K562 (cell line): ENCODE results near the gene ELP1. TPM values are rescaled to one million over a fixed set of nuclear protein-coding genes. Genes with fewer than 3 reads are reported as not detected.
A peak's percentile ranks its signal among the peaks of the same experiment; 100 is the strongest.

ENCODE experiments used
- HDAC1 ChIP-seq, 2 experiments: fragments of 450-650 bp; IDR thresholded peaks; 2 replicates each; pipeline ENCODE4 v1.6.1; 2016 to 2017; ENCODE audit warnings: inconsistent platforms in 1 of 2, mild to moderate bottlenecking in 1 of 2, moderate library complexity in 1 of 2
- MAFG ChIP-seq: fragments of 450-650 bp; conservative IDR thresholded peaks from 2 replicates; pipeline ENCODE4 v1.6.1; 2016; ENCODE audit warnings: missing genetic modification characterization, missing compliant biosample characterization
- MYNN ChIP-seq, 2 experiments: sonication (generic); formaldehyde crosslinking in 1 of 2; IDR thresholded peaks; 2 replicates each; pipeline versions ENCODE4 v1.5.0 to v1.6.1; 2016 to 2020; ENCODE audit warnings: antibody characterized with exemption in 1 of 2, missing genetic modification reagents in 1 of 2
- SETDB1 ChIP-seq: IDR thresholded peaks from one replicate; pipeline ENCODE4 v1.6.1; 2012; ENCODE audit warnings: low read length, control low read depth, inconsistent platforms
- SIN3B ChIP-seq: fragments of 450-650 bp; IDR thresholded peaks from 2 replicates; pipeline ENCODE4 v1.6.1; 2017; ENCODE audit warnings: low read depth, mild to moderate bottlenecking, moderate library complexity
- ZBTB5 ChIP-seq: fragments of 450-650 bp; IDR thresholded peaks from 2 replicates; pipeline ENCODE4 v1.6.1; 2017; ENCODE audit warnings: antibody characterized with exemption
- ZNF324 ChIP-seq: fragments of 250-450 bp; sonication (Bioruptor Pico); IDR thresholded peaks from 2 replicates; pipeline ENCODE4 v1.4.0; 2020; ENCODE audit warnings: mild to moderate bottlenecking
- ZNF57 ChIP-seq: fragments of 450-650 bp; formaldehyde crosslinking; IDR thresholded peaks from 2 replicates; pipeline ENCODE4 v1.4.0; 2020; ENCODE audit warnings: mild to moderate bottlenecking, moderate library complexity
- polyA plus RNA-seq, 8 experiments: library from polyadenylated mRNA; depleted of rRNA in 4 of 8; stranded (reverse) in 5 of 8; unstranded in 3 of 8; fragments of >200 nt; fragmentation: Nextera tagmentation in 2 of 8; fragmentation: Illumina TruSeq in 1 of 8; extraction: Ambion mirVana in 2 of 8; extraction: Trizol in 1 of 8; gene quantifications; 2 replicates each; pipeline versions ENCODE4 v1.2.1 to v1.2.3, GENCODE V29; 2011 to 2014; ENCODE audit warnings: inconsistent platforms in 1 of 8, missing spikeins in 1 of 8
- total RNA-seq, 7 experiments: library from RNA; depleted of rRNA in 6 of 7; stranded (reverse); fragments of >200 nt in 6 of 7; fragmentation: Illumina TruSeq in 2 of 7; extraction: Trizol in 2 of 7; gene quantifications; 2 replicates each; pipeline versions ENCODE4 v1.2.1 to v1.2.3, GENCODE V29; 2011 to 2021; ENCODE audit warnings: low replicate concordance in 1 of 7
- TF ChIP-seq, protein P1 (sequence below): fragments of 450-650 bp; IDR thresholded peaks from 2 replicates; pipeline ENCODE4 v1.6.1; 2016; ENCODE audit warnings: low read depth
- TF ChIP-seq, protein P2 (sequence below), 3 experiments: fragments of 200-800 bp in 1 of 3; fragments of 250-450 bp in 1 of 3; fragments of 450-650 bp in 1 of 3; sonication (Bioruptor Pico) in 1 of 3; sonication (Bioruptor generic) in 1 of 3; formaldehyde crosslinking in 1 of 3; IDR thresholded peaks; 2 replicates each; pipeline versions ENCODE4 v1.6.1 to v1.8.0; 2016 to 2022; ENCODE audit warnings: mild to moderate bottlenecking in 2 of 3, missing genetic modification characterization in 2 of 3, missing compliant biosample characterization in 1 of 3, moderate library complexity in 1 of 3
- TF ChIP-seq, protein P3 (sequence below): fragments of 250-450 bp; sonication (Bioruptor Pico); IDR thresholded peaks from 2 replicates; pipeline ENCODE4 v1.8.0; 2022; ENCODE audit warnings: inconsistent platforms

The ELP1 gene
- total and polyA plus RNA-seq, 9 of the 15 experiments (the other 6 are each of a cell fraction or from before 2014, with no cell fraction given) = 17.0 to 48.6 (median 39.7) TPM

DNA sequence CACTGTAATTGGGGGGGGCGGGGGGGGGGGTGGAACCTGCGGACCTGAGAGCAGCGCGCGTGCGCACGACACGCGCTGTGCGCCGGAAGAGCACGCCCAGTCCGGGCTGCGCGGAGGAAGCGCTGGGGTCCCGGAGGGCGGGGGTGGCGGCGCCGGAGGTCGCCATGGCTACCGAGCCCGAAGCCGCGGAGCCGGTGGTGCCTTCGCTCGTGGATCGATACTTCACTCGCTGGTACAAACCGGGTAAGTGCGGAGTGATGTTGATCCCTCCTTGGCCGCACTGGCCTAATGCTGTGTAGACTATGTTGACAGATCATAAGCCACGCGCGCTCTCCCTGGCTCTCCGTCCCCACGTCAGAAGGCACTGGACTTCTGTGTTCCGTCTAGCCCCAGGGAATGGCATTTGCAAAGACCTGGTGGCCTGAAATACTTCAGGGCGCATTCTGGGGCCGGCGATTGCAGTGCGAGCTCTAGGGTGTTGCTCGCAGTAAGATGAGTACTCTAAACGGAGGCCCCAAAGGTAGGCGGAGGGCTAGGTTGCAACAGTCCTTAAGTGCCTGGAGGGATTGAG, 484 bp upstream of the ELP1 start, which contains the start of gene ABITRAM (continued):
- TF ChIP-seq HDAC1 (IDR thresholded peaks at IDR 0.05) (peak in 1 of 2 experiments; percentile 96; a peak in 2 of 4 replicates), SIN3B (0 out of 2 replicates have a peak, but pooled peaks have one; percentile 38), MYNN (IDR thresholded peaks at IDR 0.05) (no peak), MYNN (CRISPR knock-in tag; IDR thresholded peaks at IDR 0.05) (no peak), ZBTB5 (no peak), SETDB1 (no peak), ZNF324 (CRISPR knock-in tag) (no peak), ZNF57 (no peak), MAFG (tag) (no peak)
- TF ChIP-seq, protein P1, sequence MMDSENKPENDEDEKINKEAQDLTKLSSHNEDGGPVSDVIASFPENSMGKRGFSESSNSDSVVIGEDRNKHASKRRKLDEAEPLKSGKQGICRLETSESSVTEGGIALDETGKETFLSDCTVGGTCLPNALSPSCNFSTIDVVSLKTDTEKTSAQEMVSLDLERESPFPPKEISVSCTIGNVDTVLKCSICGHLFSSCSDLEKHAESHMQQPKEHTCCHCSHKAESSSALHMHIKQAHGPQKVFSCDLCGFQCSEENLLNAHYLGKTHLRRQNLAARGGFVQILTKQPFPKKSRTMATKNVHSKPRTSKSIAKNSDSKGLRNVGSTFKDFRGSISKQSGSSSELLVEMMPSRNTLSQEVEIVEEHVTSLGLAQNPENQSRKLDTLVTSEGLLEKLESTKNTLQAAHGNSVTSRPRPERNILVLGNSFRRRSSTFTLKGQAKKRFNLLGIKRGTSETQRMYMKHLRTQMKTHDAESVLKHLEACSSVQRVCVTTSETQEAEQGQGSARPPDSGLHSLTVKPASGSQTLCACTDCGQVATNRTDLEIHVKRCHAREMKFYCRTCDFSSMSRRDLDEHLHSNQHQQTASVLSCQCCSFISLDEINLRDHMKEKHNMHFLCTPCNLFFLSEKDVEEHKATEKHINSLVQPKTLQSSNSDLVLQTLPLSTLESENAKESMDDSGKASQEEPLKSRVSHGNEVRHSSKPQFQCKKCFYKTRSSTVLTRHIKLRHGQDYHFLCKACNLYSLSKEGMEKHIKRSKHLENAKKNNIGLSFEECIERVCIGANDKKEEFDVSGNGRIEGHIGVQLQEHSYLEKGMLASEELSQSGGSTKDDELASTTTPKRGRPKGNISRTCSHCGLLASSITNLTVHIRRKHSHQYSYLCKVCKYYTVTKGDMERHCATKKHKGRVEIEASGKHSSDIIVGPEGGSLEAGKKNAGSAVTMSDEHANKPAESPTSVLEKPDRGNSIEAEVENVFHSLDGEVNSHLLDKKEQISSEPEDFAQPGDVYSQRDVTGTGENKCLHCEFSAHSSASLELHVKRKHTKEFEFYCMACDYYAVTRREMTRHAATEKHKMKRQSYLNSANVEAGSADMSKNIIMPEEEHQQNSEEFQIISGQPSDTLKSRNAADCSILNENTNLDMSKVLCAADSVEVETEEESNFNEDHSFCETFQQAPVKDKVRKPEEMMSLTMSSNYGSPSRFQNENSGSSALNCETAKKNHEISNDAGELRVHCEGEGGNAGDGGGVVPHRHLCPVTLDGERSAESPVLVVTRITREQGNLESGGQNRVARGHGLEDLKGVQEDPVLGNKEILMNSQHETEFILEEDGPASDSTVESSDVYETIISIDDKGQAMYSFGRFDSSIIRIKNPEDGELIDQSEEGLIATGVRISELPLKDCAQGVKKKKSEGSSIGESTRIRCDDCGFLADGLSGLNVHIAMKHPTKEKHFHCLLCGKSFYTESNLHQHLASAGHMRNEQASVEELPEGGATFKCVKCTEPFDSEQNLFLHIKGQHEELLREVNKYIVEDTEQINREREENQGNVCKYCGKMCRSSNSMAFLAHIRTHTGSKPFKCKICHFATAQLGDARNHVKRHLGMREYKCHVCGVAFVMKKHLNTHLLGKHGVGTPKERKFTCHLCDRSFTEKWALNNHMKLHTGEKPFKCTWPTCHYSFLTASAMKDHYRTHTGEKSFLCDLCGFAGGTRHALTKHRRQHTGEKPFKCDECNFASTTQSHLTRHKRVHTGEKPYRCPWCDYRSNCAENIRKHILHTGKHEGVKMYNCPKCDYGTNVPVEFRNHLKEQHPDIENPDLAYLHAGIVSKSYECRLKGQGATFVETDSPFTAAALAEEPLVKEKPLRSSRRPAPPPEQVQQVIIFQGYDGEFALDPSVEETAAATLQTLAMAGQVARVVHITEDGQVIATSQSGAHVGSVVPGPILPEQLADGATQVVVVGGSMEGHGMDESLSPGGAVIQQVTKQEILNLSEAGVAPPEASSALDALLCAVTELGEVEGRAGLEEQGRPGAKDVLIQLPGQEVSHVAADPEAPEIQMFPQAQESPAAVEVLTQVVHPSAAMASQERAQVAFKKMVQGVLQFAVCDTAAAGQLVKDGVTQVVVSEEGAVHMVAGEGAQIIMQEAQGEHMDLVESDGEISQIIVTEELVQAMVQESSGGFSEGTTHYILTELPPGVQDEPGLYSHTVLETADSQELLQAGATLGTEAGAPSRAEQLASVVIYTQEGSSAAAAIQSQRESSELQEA = no peak
- TF ChIP-seq, protein P2, sequence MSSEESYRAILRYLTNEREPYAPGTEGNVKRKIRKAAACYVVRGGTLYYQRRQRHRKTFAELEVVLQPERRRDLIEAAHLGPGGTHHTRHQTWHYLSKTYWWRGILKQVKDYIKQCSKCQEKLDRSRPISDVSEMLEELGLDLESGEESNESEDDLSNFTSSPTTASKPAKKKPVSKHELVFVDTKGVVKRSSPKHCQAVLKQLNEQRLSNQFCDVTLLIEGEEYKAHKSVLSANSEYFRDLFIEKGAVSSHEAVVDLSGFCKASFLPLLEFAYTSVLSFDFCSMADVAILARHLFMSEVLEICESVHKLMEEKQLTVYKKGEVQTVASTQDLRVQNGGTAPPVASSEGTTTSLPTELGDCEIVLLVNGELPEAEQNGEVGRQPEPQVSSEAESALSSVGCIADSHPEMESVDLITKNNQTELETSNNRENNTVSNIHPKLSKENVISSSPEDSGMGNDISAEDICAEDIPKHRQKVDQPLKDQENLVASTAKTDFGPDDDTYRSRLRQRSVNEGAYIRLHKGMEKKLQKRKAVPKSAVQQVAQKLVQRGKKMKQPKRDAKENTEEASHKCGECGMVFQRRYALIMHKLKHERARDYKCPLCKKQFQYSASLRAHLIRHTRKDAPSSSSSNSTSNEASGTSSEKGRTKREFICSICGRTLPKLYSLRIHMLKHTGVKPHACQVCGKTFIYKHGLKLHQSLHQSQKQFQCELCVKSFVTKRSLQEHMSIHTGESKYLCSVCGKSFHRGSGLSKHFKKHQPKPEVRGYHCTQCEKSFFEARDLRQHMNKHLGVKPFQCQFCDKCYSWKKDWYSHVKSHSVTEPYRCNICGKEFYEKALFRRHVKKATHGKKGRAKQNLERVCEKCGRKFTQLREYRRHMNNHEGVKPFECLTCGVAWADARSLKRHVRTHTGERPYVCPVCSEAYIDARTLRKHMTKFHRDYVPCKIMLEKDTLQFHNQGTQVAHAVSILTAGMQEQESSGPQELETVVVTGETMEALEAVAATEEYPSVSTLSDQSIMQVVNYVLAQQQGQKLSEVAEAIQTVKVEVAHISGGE (CRISPR knock-in tag; IDR thresholded peaks at IDR 0.05) = peak in 2 of 3 experiments; percentile 50 to 84; a peak in 3 of 6 replicates
- TF ChIP-seq, protein P3, sequence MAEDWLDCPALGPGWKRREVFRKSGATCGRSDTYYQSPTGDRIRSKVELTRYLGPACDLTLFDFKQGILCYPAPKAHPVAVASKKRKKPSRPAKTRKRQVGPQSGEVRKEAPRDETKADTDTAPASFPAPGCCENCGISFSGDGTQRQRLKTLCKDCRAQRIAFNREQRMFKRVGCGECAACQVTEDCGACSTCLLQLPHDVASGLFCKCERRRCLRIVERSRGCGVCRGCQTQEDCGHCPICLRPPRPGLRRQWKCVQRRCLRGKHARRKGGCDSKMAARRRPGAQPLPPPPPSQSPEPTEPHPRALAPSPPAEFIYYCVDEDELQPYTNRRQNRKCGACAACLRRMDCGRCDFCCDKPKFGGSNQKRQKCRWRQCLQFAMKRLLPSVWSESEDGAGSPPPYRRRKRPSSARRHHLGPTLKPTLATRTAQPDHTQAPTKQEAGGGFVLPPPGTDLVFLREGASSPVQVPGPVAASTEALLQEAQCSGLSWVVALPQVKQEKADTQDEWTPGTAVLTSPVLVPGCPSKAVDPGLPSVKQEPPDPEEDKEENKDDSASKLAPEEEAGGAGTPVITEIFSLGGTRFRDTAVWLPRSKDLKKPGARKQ (CRISPR knock-in tag) = no peak
